Endothelial cell of umbilical vein (primary cell): ENCODE data around the gene RUBCN.

ENCODE experiments used
- JUN ChIP-seq: IDR thresholded peaks from 2 replicates; pipeline ENCODE4 v1.6.1; 2011; ENCODE audit warnings: borderline replicate concordance, low read depth; ENCODE audit not compliant: insufficient read length, insufficient read depth
- TF ChIP-seq, protein P1 (sequence below), 2 donors: IDR thresholded peaks; 1 replicate in 1 of 2; 2 replicates in 1 of 2; pipeline ENCODE4 v1.5.1; 2011; ENCODE audit warnings: low read length in 2 of 2, mild to moderate bottlenecking in 2 of 2, moderate library complexity in 2 of 2, control low read depth in 1 of 2, inconsistent platforms in 1 of 2, low read depth in 1 of 2; ENCODE audit not compliant: insufficient read depth in 1 of 2; ENCODE audit errors: extremely low read depth in 1 of 2

- no peak for TF ChIP-seq JUN
- TF ChIP-seq, protein P1, sequence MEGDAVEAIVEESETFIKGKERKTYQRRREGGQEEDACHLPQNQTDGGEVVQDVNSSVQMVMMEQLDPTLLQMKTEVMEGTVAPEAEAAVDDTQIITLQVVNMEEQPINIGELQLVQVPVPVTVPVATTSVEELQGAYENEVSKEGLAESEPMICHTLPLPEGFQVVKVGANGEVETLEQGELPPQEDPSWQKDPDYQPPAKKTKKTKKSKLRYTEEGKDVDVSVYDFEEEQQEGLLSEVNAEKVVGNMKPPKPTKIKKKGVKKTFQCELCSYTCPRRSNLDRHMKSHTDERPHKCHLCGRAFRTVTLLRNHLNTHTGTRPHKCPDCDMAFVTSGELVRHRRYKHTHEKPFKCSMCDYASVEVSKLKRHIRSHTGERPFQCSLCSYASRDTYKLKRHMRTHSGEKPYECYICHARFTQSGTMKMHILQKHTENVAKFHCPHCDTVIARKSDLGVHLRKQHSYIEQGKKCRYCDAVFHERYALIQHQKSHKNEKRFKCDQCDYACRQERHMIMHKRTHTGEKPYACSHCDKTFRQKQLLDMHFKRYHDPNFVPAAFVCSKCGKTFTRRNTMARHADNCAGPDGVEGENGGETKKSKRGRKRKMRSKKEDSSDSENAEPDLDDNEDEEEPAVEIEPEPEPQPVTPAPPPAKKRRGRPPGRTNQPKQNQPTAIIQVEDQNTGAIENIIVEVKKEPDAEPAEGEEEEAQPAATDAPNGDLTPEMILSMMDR (IDR thresholded peaks at IDR 0.05; ENCODE audit: extremely low read depth in 1 of 2, insufficient read depth in 1 of 2, low read depth in 1 of 2, low read length in 2 of 2) = no peak
Measured at GRCh38 chr3:197694251-197694650, 42.5 kb downstream of the RUBCN start.
